ENCODE data around the gene RIPK3. TPM values are rescaled to one million over a fixed set of nuclear protein-coding genes. Genes with fewer than 3 reads are reported as not detected.

RIPK3 gene
- total RNA-seq, 2 experiments from 2014 or later = 8.1 to 14.5 TPM

- no peaks in the 10 kb centered on the region for H3K36me3 ChIP-seq (ENCODE audit: insufficient read depth, low read length)
- no peak overlapping the region for H2AFZ ChIP-seq (ENCODE audit: low read length)
- BruUV-seq (replicated peaks) = no TSS peak
- intact Hi-C loops (cut with micrococcal nuclease; ENCODE audit: unreplicated experiment) = no loop called here
- ChIA-PET POLR2A (no interaction called here), CTCF (ENCODE audit: unreplicated experiment) (interaction anchor here (1.8 kb wide), 1 partner anchor 106 kb away, joined by 5 read pairs; no protein-coding TSS in a partner anchor)
- no peaks in the 10 kb centered on the region for H3K9me2 ChIP-seq (ENCODE audit: insufficient read depth, low read length)
- no peak overlapping the region for H3K4me3 ChIP-seq (ENCODE audit: low read depth, low read length, poor library complexity, severe bottlenecking)
- no peaks in the 10 kb centered on the region for H4K20me1 ChIP-seq (ENCODE audit: insufficient read depth, low read length)
- no peaks in the 10 kb centered on the region for H3K79me2 ChIP-seq (ENCODE audit: insufficient read depth, low read depth, low read length)
- no peak overlapping the region for H3K4me2 ChIP-seq (ENCODE audit: low read length)
- peaks cover 7% of the 10 kb centered on the region for H3K4me1 ChIP-seq (ENCODE audit: insufficient read depth, low read length, poor library complexity, severe bottlenecking)
- TF ChIP-seq CTCF (conservative IDR thresholded peaks at IDR 0.05; ENCODE audit: low read length) (no peak), EZH2phosphoT487 (IDR thresholded peaks at IDR 0.05; ENCODE audit: borderline replicate concordance, low read depth, low read length) (no peak)
- no peak overlapping the region for H3K27ac ChIP-seq (ENCODE audit: low read depth, low read length, poor library complexity, severe bottlenecking)
- no peaks in the 10 kb centered on the region for H3K9me3 ChIP-seq (ENCODE audit: low read length)
- DNase-seq (ENCODE audit: low spot score) = no peak
Observed at GRCh38 chr14:24325041-24325530, 14.7 kb downstream of the RIPK3 start.

GRCh38 chr14:24324024-24324423, 15.8 kb downstream of the RIPK3 start:
- no peaks in the 10 kb centered on the region for H3K9me3 ChIP-seq (ENCODE audit: low read length)
- no peaks in the 10 kb centered on the region for H4K20me1 ChIP-seq (ENCODE audit: insufficient read depth, low read length)
- ChIA-PET POLR2A (no interaction called here), CTCF (ENCODE audit: unreplicated experiment) (interaction anchor here (0.6 kb wide), 1 partner anchor 24 kb away, joined by 4 read pairs; no protein-coding TSS in a partner anchor)
- TF ChIP-seq EZH2phosphoT487 (IDR thresholded peaks at IDR 0.05; ENCODE audit: borderline replicate concordance, low read depth, low read length) (no peak), CTCF (conservative IDR thresholded peaks at IDR 0.05; ENCODE audit: low read length) (no peak)
- no peak overlapping the region for H3K4me2 ChIP-seq (ENCODE audit: low read length)
- DNase-seq (ENCODE audit: low spot score) = no peak
- H2AFZ ChIP-seq (ENCODE audit: low read length) = no peak overlapping the region
- H3K79me2 ChIP-seq (ENCODE audit: insufficient read depth, low read depth, low read length) = no peaks in the 10 kb centered on the region
- peaks cover 7% of the 10 kb centered on the region for H3K4me1 ChIP-seq (ENCODE audit: insufficient read depth, low read length, poor library complexity, severe bottlenecking)
- H3K36me3 ChIP-seq (ENCODE audit: insufficient read depth, low read length) = no peaks in the 10 kb centered on the region
- H3K27ac ChIP-seq (ENCODE audit: low read depth, low read length, poor library complexity, severe bottlenecking) = no peak overlapping the region
- intact Hi-C loops (cut with micrococcal nuclease; ENCODE audit: unreplicated experiment) = no loop called here
- no TSS peak for BruUV-seq (replicated peaks)
- no peak overlapping the region for H3K4me3 ChIP-seq (ENCODE audit: low read depth, low read length, poor library complexity, severe bottlenecking)
- no peaks in the 10 kb centered on the region for H3K9me2 ChIP-seq (ENCODE audit: insufficient read depth, low read length)

GRCh38 chr14:24323341-24323740, 16.4 kb downstream of the RIPK3 start:
- Histone ChIP-seq H3K36me3 (ENCODE audit: insufficient read depth, low read length) (no peaks in the 10 kb centered on the region), H3K9me3 (ENCODE audit: low read length) (no peaks in the 10 kb centered on the region), H4K20me1 (ENCODE audit: insufficient read depth, low read length) (no peaks in the 10 kb centered on the region), H3K27ac (ENCODE audit: low read depth, low read length, poor library complexity, severe bottlenecking) (no peak overlapping the region), H3K9me2 (ENCODE audit: insufficient read depth, low read length) (no peaks in the 10 kb centered on the region), H3K4me1 (ENCODE audit: insufficient read depth, low read length, poor library complexity, severe bottlenecking) (peaks cover 7% of the 10 kb centered on the region), H3K4me2 (ENCODE audit: low read length) (no peak overlapping the region), H2AFZ (ENCODE audit: low read length) (no peak overlapping the region), H3K4me3 (ENCODE audit: low read depth, low read length, poor library complexity, severe bottlenecking) (no peak overlapping the region), H3K79me2 (ENCODE audit: insufficient read depth, low read depth, low read length) (no peaks in the 10 kb centered on the region)
- intact Hi-C loops (cut with micrococcal nuclease; ENCODE audit: unreplicated experiment) = no loop called here
- DNase-seq (ENCODE audit: low spot score) = no peak
- BruUV-seq (replicated peaks) = no TSS peak
- ChIA-PET POLR2A (no interaction called here), CTCF (ENCODE audit: unreplicated experiment) (no interaction called here)
- TF ChIP-seq CTCF (conservative IDR thresholded peaks at IDR 0.05; ENCODE audit: low read length) = no peak
